T-helper 2 cell treated with Interferon-gamma antibody and Interleukin-4, amounts not matched to agents 100 ng/mL and 5 ng/mL, for 36 hours (primary cell): ENCODE data around the gene YAF2. TPM values are rescaled to one million over a fixed set of nuclear protein-coding genes. Genes with fewer than 3 reads are reported as not detected.
"Not testable (repeated sequence)": the region's sequence is repeated elsewhere in the genome, so short reads cannot be mapped to it uniquely, and the experiment has no call there.

Source experiments
- intact Hi-C: fragments of 100-400 bp; cut with micrococcal nuclease; formaldehyde crosslinking; loops from one replicate; pipeline ENCODE4 v1.15.1; 2023
- total RNA-seq: library from RNA; stranded (reverse); gene quantifications from 2 replicates; pipeline ENCODE4 v1.2.3, GENCODE V29; 2022

The YAF2 gene
- total RNA-seq, 1 donor from 2014 or later = 37.0 TPM

DNA sequence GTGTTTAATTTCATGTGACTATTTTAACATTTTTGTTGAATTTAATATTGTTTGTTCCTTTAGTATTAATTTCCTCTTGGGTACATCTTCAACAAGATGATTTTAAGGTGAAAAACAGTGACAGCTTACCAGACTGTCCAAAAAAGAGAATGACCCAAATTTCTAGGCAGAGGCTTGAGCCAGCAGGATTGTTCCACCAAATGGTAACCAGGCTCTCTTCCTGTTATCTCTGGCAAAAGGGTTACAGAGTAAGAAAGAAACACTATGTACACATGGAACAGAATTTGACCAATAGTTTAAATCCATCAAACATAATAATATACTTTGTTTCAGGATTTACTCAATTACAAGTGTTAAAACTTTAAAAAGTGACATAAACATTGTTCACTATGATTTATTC is 39.0 kb downstream of the YAF2 start:
- intact Hi-C loops = no loop called here

DNA sequence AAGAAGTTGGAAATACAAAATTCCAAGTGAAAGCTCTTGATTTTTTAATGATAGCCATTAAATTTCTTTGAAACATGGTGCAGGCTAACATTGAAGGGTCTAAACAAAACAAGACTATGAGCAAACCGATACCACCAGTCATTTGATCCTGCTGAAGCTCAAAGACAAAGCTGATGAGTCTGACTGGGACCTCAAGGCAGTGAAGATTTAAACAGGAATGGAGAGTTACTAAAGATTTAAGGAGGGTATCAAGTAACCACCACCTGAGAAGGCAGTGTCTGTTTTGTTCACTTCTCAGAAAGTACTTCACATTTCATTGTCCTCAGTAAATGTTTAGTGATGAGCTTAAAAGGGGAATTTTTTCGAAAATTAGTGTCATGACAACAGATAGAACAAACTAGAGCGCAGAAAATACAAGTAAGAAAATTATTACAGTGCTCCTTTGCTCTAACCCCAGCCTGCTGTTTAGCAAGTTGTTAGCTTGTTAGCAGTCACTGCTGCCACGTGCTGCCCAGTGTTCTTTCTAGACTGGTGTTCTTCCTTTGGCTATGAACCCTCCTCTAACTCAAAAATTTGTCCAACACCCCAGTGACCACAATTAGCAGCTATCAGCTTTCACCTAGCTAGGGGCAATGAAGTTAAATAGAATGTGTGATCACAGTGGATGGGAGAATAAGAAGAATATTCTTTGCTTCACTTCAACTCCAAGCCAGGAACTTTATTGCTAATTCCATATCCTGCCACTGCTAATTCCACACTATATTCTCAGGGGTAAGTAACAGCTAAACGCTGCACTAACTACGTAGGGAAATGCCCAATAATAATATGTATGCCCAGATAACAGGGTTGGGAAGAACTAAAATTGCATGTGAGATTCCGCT is 41.1 kb downstream of the YAF2 start:
- intact Hi-C loops = no loop called here

DNA sequence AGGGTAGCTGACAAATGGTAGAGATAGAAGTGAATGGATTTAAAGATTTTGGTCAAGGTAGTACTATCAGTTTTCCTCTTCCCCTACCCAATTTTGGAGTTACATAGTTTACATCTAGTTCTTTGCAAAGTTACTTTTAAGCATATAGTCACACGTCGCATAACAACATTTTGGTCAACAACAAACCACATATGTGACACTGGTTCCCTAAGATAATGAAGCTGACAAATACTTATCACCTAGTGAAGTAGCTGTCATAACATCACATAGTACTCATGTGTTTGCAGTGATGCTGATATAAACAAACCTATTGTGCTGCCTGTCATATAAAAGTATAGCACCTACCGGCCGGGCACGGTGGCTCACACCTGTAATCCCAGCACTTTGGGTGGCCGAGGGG is 45.4 kb downstream of the YAF2 start:
- intact Hi-C loops = no loop called here

DNA sequence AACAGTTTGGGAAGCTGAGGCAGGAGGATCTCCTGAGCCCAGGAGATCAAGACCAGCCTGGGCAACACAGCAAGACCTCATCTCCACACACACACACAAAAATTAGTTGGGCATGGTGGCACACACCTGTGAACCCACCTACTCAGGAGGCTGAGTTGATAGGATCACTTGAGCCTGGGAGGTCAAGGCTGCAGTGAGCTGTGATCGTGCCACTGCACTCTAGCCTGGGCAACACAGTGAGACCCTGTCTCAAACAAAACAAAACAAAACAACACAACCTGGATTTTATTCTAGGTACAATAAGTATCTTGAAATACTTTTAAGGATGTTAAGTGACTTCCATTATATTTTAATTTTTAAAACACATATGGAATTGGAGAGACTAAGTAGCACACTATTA is 45.8 kb downstream of the YAF2 start:
- intact Hi-C loops = no loop called here

GRCh38 chr12:42190376-42190775 is 47.7 kb downstream of the YAF2 start:
- intact Hi-C loops = no loop called here

- intact Hi-C loops = not testable (repeated sequence)
Observed at GRCh38 chr12:42188275-42188674, 49.8 kb downstream of the YAF2 start.

GRCh38 chr12:42187799-42188198 is 50.2 kb downstream of the YAF2 start:
- intact Hi-C loops = no loop called here

GRCh38 chr12:42186793-42187192 is 51.3 kb downstream of the YAF2 start:
- intact Hi-C loops = no loop called here

GRCh38 chr12:42182394-42182793 is 55.7 kb downstream of the YAF2 start:
- intact Hi-C loops = no loop called here

DNA sequence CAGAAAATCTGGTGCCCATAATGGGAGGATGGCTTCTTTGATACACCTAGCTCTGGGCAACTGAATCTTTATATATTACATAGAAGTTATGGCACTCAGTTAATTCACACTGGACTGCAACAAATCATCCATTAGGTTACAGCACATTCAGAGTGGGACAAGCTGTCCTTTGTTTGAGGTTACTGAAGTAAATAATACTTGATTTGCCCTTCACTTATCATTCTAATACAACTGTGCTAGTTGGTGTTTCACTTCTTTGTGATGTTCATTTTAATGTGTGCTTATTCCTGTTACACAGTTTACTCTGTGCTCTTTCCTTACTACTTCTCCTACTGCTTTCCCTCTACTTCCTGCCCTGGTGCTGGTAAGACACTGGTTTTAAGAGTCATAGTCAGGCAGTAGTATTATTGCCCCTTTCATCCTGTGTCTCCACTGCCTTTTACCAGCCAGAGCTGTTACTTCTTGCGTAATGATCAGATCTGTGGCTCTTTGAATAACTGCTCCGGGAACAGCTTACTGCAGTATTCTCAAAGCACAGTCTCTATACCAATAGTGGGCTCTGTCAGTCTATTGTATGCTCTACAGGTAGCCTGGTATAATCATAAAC is 57.0 kb downstream of the YAF2 start:
- intact Hi-C loops = no loop called here

GRCh38 chr12:42178101-42178500 is 59.9 kb downstream of the YAF2 start:
- intact Hi-C loops = no loop called here

- intact Hi-C loops = no loop called here
Observed at GRCh38 chr12:42174978-42175377, 63.1 kb downstream of the YAF2 start.

GRCh38 chr12:42173961-42174521 is 64.0 kb downstream of the YAF2 start:
- intact Hi-C loops = no loop called here

DNA sequence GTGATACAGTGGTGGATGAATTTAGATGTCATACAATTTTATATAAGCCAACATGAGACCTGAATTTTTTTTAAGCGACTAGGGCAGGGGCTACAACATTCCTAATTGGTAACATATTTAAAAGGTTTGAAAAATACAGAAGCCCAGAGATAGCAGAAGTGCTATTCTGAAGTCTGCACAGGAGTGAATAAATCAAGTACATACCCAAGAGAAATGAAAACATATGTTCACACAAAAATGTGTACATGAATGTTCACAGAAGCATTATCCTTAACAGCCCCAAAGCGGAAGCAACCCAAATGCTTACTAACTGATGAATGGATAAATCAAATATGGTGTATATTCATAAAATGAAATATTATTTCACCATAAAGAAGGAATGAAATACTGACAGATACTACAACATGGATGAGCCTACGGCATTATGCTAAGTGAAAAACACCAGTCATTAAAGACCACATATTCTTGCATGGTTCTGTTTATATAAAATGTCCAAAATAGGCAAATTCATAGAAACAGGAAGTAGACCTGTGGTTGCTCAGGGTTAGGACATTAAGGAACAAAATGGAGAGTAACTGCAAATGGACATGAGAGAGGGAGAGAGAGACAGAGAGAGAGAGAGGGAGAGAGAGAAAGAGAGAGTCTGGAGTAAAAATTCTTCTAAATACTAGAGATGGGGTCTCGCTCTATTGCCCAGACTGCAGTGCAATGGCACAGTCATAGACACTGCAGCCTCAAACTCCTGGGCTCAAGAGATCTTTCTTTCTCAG is 65.4 kb downstream of the YAF2 start:
- intact Hi-C loops = no loop called here

GRCh38 chr12:42167711-42168110 is 70.3 kb downstream of the YAF2 start:
- intact Hi-C loops = no loop called here

DNA sequence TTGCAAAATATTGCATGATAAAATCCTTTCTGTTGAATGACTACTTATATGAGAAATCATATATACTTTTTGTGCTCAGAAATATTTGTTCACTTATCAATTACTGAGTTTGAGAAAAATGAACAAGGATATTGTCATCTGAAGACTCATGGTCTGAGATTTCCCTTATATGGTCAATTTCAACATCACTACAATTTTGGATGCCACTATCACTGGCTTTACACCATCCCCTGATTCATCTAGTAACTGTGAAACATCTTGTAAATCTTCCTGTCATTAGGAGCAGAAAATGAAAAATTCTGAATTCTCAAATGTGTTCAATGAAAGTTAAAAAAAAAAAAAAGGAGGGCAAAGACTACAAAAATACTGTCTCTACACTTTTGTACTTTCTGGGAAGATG is 71.5 kb downstream of the YAF2 start:
- intact Hi-C loops = no loop called here

- intact Hi-C loops = no loop called here
Observed at GRCh38 chr12:42163913-42164312, 74.1 kb downstream of the YAF2 start.

- intact Hi-C loops = no loop called here
Observed at GRCh38 chr12:42162965-42163364, 75.1 kb downstream of the YAF2 start.

DNA sequence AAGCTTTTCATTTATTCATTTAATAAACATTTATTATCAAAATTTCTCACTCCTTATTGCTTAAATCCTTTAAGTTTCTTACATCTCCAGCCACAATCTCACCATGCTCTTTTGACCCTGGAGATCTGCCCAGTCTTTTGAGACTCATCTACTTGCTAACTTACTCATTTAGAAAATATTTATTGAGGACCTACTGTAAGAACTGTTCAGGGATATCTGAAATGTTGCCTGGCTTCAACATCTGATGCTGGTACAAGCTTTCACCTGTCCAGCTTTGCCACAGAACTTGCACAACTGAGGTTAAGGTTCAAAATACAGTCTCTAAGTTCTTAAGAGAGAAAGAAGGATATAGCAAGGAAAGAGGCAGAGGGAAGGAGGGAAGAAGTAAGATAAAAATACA is 75.9 kb downstream of the YAF2 start:
- intact Hi-C loops = no loop called here

- intact Hi-C loops = no loop called here
Observed at GRCh38 chr12:42161529-42161928, 76.5 kb downstream of the YAF2 start.

- intact Hi-C loops = no loop called here
Observed at GRCh38 chr12:42156232-42156631, 81.8 kb downstream of the YAF2 start.
